DND-41 (cell line): ENCODE results near the gene LSMEM2.

ENCODE experiments used
- EZH2 ChIP-seq: IDR thresholded peaks from 3 replicates; pipeline ENCODE4 v1.6.1; 2012; ENCODE audit warnings: borderline replicate concordance, low read depth, mild to moderate bottlenecking, moderate library complexity, low read length, inconsistent platforms; ENCODE audit not compliant: severe bottlenecking
- TF ChIP-seq, protein P1 (sequence below): IDR thresholded peaks from 2 replicates; pipeline ENCODE4 v1.5.1; 2012; ENCODE audit warnings: borderline replicate concordance, low read length, moderate library complexity, mild to moderate bottlenecking; ENCODE audit not compliant: poor library complexity, severe bottlenecking; ENCODE audit errors: extremely low read depth

DNA sequence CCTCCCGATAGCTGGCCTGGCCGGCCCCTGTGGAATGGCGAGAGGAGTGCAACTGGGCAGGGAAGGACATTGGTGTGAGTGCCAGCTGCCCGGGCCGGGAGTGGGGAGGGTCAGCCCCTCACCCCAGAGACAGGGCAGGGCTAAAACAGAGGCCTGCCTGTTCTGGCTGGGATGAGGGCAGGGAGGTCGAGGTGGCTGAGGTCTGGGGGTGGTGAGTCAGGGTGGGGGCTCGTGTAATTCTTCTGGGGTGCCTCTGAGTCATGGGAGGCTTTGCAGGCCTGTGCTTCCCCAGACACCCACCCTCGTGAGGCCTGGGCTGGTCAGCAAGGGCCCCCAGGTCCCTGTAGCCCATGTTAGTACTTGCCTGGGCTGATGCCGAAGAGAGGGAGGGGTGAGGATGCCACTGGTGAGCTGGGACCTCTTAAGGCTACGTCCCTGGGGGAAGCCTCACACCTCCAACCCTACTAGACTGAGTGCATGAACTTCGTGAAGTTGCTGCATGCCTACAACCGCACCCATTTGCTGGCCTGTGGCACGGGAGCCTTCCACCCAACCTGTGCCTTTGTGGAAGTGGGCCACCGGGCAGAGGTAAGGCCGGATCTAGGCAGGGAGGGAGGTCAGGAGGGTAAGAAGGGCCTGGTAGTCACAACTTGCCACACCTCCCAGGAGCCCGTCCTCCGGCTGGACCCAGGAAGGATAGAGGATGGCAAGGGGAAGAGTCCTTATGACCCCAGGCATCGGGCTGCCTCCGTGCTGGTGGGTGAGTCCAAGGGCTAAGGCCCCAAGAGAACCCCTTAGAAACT, 8.3 kb upstream of the LSMEM2 start:
- no peak for TF ChIP-seq EZH2
- TF ChIP-seq, protein P1, sequence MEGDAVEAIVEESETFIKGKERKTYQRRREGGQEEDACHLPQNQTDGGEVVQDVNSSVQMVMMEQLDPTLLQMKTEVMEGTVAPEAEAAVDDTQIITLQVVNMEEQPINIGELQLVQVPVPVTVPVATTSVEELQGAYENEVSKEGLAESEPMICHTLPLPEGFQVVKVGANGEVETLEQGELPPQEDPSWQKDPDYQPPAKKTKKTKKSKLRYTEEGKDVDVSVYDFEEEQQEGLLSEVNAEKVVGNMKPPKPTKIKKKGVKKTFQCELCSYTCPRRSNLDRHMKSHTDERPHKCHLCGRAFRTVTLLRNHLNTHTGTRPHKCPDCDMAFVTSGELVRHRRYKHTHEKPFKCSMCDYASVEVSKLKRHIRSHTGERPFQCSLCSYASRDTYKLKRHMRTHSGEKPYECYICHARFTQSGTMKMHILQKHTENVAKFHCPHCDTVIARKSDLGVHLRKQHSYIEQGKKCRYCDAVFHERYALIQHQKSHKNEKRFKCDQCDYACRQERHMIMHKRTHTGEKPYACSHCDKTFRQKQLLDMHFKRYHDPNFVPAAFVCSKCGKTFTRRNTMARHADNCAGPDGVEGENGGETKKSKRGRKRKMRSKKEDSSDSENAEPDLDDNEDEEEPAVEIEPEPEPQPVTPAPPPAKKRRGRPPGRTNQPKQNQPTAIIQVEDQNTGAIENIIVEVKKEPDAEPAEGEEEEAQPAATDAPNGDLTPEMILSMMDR: no peak
